SK-N-SH treated with all-trans-retinoic acid at 6 μM for 48 hours (cell line): ENCODE results near the gene ARGLU1.

Experiments used
- ATAC-seq: fragments of 200-7000 bp; cut with Tn5 transposase; 3 replicates; pipeline ENCODE4 v1.9.1; 2020; ENCODE audit warnings: mild to moderate bottlenecking, moderate library complexity
- ARNTL ChIP-seq: fragments of 450-650 bp; formaldehyde crosslinking; IDR thresholded peaks from 2 replicates; pipeline ENCODE4 v1.5.0; 2020; ENCODE audit warnings: low read depth, mild to moderate bottlenecking, moderate library complexity, borderline replicate concordance
- BACH2 ChIP-seq: fragments of 250-450 bp; sonication (Bioruptor Pico); IDR thresholded peaks from 2 replicates; pipeline ENCODE4 v1.9.0; 2021; ENCODE audit warnings: mild to moderate bottlenecking, borderline replicate concordance
- CREB5 ChIP-seq: fragments of 250-450 bp; sonication (Bioruptor Pico); IDR thresholded peaks from 2 replicates; pipeline ENCODE4 v1.5.1; 2020; ENCODE audit warnings: low read depth, mild to moderate bottlenecking, moderate library complexity
- CSDC2 ChIP-seq: fragments of 250-450 bp; sonication (Bioruptor Pico); IDR thresholded peaks from 2 replicates; pipeline ENCODE4 v1.5.0; 2020; ENCODE audit warnings: mild to moderate bottlenecking, moderate library complexity
- CSRNP3 ChIP-seq: fragments of 250-450 bp; sonication (Bioruptor Pico); IDR thresholded peaks from 2 replicates; pipeline ENCODE4 v1.5.1; 2021; ENCODE audit warnings: mild to moderate bottlenecking, moderate library complexity
- ESRRG ChIP-seq: fragments of 250-450 bp; sonication (Bioruptor Pico); IDR thresholded peaks from 2 replicates; pipeline ENCODE4 v1.6.1; 2021; ENCODE audit warnings: mild to moderate bottlenecking
- GLIS3 ChIP-seq: fragments of 250-450 bp; sonication (Bioruptor Pico); IDR thresholded peaks from 2 replicates; pipeline ENCODE4 v1.5.0; 2020; ENCODE audit warnings: mild to moderate bottlenecking, moderate library complexity
- ISL1 ChIP-seq: fragments of 250-450 bp; sonication (Bioruptor Pico); IDR thresholded peaks from 2 replicates; pipeline ENCODE4 v2.1.2; 2022; ENCODE audit warnings: mild to moderate bottlenecking, moderate library complexity
- OSR1 ChIP-seq: fragments of 250-450 bp; sonication (Bioruptor Pico); IDR thresholded peaks from 2 replicates; pipeline ENCODE4 v1.8.0; 2022; ENCODE audit warnings: moderate library complexity, mild to moderate bottlenecking, inconsistent platforms
- PATZ1 ChIP-seq: fragments of 250-450 bp; sonication (Bioruptor Pico); IDR thresholded peaks from 2 replicates; pipeline ENCODE4 v1.8.0; 2020; ENCODE audit warnings: mild to moderate bottlenecking, moderate library complexity, borderline replicate concordance
- POU6F1 ChIP-seq: fragments of 250-450 bp; sonication (Bioruptor Pico); IDR thresholded peaks from 2 replicates; pipeline ENCODE4 v1.8.0; 2021; ENCODE audit warnings: low read depth, mild to moderate bottlenecking, moderate library complexity, borderline replicate concordance
- PPARA ChIP-seq: fragments of 250-450 bp; sonication (Bioruptor Pico); IDR thresholded peaks from 2 replicates; pipeline ENCODE4 v1.5.0; 2020; ENCODE audit warnings: mild to moderate bottlenecking, borderline replicate concordance
- RARB ChIP-seq: fragments of 250-450 bp; sonication (Bioruptor Pico); IDR thresholded peaks from 2 replicates; pipeline ENCODE4 v1.8.0; 2021; ENCODE audit warnings: mild to moderate bottlenecking, moderate library complexity
- SNAI2 ChIP-seq: fragments of 250-450 bp; sonication (Bioruptor Pico); IDR thresholded peaks from 2 replicates; pipeline ENCODE4 v1.5.0; 2020; ENCODE audit warnings: mild to moderate bottlenecking, moderate library complexity
- TCF4 ChIP-seq: fragments of 250-450 bp; sonication (Bioruptor Pico); IDR thresholded peaks from 2 replicates; pipeline ENCODE4 v1.8.0; 2021; ENCODE audit warnings: mild to moderate bottlenecking, moderate library complexity, borderline replicate concordance
- TOX ChIP-seq: fragments of 250-450 bp; sonication (Bioruptor Pico); IDR thresholded peaks from 2 replicates; pipeline ENCODE4 v1.8.0; 2021; ENCODE audit warnings: mild to moderate bottlenecking, moderate library complexity, borderline replicate concordance
- TSHZ2 ChIP-seq: fragments of 250-450 bp; sonication (Bioruptor Pico); IDR thresholded peaks from 2 replicates; pipeline ENCODE4 v1.5.0; 2020; ENCODE audit warnings: mild to moderate bottlenecking, moderate library complexity
- ZC3H10 ChIP-seq: fragments of 250-450 bp; sonication (Bioruptor Pico); IDR thresholded peaks from 2 replicates; pipeline ENCODE4 v1.5.1; 2021; ENCODE audit warnings: mild to moderate bottlenecking, moderate library complexity
- ZFP3 ChIP-seq: fragments of 250-450 bp; sonication (Bioruptor Pico); IDR thresholded peaks from 2 replicates; pipeline ENCODE4 v1.5.0; 2020; ENCODE audit warnings: mild to moderate bottlenecking, moderate library complexity
- ZFP30 ChIP-seq: fragments of 450-650 bp; formaldehyde crosslinking; IDR thresholded peaks from 2 replicates; pipeline ENCODE4 v1.5.0; 2022; ENCODE audit warnings: mild to moderate bottlenecking, moderate library complexity
- ZNF565 ChIP-seq: fragments of 450-650 bp; formaldehyde crosslinking; conservative IDR thresholded peaks from 2 replicates; pipeline ENCODE4 v1.5.0; 2020; ENCODE audit warnings: low read depth, mild to moderate bottlenecking, moderate library complexity
- ZNF8 ChIP-seq: fragments of 450-650 bp; formaldehyde crosslinking; IDR thresholded peaks from 2 replicates; pipeline ENCODE4 v1.5.0; 2020; ENCODE audit warnings: mild to moderate bottlenecking, moderate library complexity

ARGLU1 gene

GRCh38 chr13:106612688-106613087 is 44.8 kb upstream of the ARGLU1 start:
- TF ChIP-seq ZC3H10 (CRISPR knock-in tag) (no peak), PATZ1 (CRISPR knock-in tag) (no peak), CSDC2 (no peak), TOX (CRISPR knock-in tag) (no peak), GLIS3 (no peak), ZNF565 (CRISPR knock-in tag) (no peak), RARB (CRISPR knock-in tag) (no peak), SNAI2 (CRISPR knock-in tag) (no peak), ZFP30 (CRISPR knock-in tag) (no peak), ISL1 (CRISPR knock-in tag) (no peak), ZNF8 (CRISPR knock-in tag) (no peak), BACH2 (CRISPR knock-in tag) (no peak), POU6F1 (CRISPR knock-in tag) (no peak), ARNTL (CRISPR knock-in tag) (no peak), ESRRG (CRISPR knock-in tag) (no peak), TSHZ2 (CRISPR knock-in tag) (no peak)
- TF ChIP-seq, all 23 proteins: peak for 0
- no peak for ATAC-seq

- ATAC-seq, result no peak
- no peak for TF ChIP-seq ZNF8 (CRISPR knock-in tag)
- no peak for TF ChIP-seq TOX (CRISPR knock-in tag)
- no peak for TF ChIP-seq PATZ1 (CRISPR knock-in tag)
- no peak for TF ChIP-seq GLIS3
- TF ChIP-seq PPARA (CRISPR knock-in tag), result no peak
- no peak for TF ChIP-seq CSDC2
- TF ChIP-seq BACH2 (CRISPR knock-in tag), result no peak
- TF ChIP-seq CSRNP3 (CRISPR knock-in tag), result no peak
Measured at GRCh38 chr13:106610486-106610885, 42.5 kb upstream of the ARGLU1 start.

- no peak for ATAC-seq
- TF ChIP-seq ZFP3 (no peak), CSDC2 (no peak), ZNF8 (CRISPR knock-in tag) (no peak), TCF4 (CRISPR knock-in tag) (no peak), OSR1 (CRISPR knock-in tag) (no peak), ZFP30 (CRISPR knock-in tag) (no peak), POU6F1 (CRISPR knock-in tag) (no peak), CREB5 (CRISPR knock-in tag) (no peak), ISL1 (CRISPR knock-in tag) (no peak), TSHZ2 (CRISPR knock-in tag) (no peak), ZC3H10 (CRISPR knock-in tag) (no peak)
Measured at GRCh38 chr13:106609116-106609515, 41.2 kb upstream of the ARGLU1 start.
